MV-4-11 (cell line): ENCODE data around the gene DAPK2.

Source experiments
- DNase-seq: peaks from one replicate; lab custom pipeline; 2025; lab: John Stamatoyannopoulos, UW

The DAPK2 gene

DNA sequence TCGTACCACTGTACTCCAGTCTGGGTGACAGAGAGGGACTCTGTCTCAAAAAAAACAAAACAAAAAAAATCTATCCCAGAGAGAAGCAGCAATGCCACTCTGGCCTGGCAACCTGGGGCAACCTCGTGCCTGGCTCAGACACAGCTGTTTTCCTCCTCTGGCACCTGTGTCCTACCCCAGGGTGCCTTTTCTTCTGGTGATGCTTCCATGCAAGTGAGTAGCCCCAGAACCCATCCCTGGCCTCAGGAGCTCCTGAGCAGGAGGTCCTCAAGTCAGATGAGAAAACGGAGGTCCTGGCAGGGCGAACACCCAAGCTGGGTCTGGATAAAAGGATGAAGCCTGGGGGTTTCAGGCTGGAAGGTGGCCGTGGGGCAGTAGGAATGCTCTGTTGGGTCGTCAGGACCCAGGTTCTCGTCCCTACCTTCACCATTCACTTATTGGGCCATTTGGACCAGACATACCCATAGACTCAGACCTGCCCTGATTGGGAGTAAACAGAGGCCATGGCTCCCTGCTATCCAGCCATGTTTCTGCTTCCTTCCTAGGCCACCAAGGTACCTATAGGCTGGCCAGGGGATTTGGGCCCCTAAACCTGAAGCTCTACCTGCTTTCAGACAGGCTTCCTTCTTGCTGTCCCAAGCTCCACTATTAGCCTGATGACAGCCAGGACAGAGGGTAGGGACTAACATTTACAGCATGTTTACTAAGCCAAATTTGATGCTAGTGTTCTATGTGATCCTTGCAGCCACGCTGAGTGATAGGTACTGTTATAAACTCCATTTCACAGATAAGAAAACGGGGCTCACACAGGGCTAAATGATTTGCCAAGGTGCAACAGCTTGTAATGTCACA is 102.2 kb downstream of the DAPK2 start:
- no peak for DNase-seq

DNA sequence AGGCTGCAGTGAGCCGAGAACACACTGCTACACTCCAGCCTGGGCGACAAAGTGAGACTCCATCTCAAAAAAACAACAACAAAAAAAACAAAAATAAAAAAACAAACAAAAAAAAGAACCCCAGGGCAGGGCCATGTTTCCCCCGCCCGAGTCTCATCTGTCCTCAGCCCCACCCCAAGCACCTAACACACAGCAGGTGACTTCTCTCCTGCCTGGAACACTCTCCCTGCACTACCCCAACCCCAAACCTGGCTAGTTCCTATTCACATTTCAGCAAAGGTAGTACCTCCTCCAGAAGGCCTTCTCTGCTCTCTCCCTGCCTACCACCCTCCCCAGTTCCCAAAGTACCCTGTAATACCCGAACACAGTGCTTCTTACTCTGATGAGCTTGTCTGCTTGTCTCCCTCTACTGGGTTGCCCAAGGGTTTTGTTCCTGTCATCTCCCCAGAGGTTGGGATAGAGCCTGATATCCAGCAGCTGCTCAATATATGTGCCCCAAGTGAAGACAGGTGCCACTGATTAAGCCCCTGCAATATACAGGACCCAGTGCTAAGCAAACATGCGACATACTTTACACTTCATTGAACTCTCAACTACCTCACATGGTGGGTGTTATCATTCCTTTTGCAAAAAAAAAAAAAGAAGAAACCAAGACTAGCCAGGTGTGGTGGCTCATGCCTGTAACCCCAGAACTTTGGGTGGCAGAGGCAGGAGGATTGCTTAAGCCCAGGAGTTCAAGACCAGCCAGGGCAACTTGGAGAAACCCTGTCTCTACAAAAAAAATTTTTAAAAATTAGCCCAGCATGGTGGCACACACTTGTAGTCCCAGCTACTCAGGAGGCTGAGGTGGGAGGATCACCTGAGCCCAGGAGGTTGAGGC is 103.6 kb downstream of the DAPK2 start:
- no peak for DNase-seq

DNA sequence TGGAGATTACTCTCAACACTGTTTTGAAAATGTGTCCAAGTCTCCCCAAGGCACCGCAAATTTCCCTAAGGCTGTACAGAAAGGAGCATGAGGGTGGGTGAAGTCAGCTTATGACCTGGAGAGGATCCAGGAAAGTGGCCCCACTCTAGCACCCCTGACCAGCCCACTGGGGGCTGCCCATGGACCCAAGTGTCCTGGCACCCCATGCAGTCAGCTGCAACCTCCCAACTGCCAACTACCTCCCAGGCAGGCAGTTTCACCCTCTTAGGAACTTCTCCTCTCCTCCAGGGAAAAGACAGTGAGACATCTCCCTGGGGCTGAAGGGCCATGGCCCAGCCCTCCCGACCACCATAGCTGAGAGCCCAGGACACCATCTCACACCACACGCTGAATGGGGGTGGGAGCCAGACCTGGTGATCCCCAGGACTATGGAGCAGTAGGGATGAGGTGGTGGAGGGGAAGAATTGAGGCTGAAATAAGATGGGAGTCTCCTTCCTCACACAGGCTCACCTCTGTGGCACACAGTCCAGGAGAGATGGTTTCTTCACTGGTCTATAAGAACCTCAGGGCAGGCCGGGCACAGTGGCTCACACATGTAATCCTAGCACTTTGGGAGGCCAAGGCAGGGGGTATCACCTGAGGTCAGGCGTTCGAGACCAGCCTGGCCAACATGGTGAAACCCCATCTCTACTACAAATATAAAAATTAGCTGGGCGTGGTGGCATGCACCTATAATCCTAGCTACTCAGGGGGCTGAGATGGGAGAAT is 104.4 kb downstream of the DAPK2 start:
- no peak for DNase-seq

DNA sequence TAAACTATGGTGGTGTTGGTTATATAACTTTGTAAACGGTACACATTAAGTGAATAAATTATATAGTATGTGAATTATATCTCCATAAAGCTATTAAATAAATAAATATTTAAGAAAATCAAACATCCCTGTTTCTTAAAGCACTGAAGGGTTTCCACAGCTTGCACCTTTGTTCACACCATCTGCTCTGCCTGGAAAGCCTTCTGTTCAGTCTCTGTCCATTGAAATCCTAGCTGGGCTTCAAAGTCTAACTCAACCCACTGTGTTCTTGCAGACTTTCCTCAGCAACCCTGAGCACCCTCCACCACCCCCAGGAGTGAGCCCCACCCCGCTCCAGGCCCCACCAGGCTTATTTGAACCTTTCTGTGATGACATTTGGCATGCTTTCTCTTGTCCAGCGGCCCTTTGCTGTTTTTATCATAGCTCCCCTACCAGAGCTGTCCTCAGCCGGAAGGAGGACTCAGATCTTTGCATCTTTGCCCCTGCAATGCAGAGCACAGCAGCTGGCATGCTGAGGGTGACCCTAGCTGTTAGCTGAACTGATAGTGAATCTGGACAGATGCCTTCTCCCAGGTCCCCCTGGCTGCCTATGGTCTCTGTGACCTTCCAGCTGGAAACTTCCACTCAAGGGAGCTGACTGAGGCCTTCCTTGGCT is 105.2 kb downstream of the DAPK2 start:
- DNase-seq: no peak

- no peak for DNase-seq
Observed at GRCh38 chr15:63939531-63940130, 106.7 kb downstream of the DAPK2 start.

DNA sequence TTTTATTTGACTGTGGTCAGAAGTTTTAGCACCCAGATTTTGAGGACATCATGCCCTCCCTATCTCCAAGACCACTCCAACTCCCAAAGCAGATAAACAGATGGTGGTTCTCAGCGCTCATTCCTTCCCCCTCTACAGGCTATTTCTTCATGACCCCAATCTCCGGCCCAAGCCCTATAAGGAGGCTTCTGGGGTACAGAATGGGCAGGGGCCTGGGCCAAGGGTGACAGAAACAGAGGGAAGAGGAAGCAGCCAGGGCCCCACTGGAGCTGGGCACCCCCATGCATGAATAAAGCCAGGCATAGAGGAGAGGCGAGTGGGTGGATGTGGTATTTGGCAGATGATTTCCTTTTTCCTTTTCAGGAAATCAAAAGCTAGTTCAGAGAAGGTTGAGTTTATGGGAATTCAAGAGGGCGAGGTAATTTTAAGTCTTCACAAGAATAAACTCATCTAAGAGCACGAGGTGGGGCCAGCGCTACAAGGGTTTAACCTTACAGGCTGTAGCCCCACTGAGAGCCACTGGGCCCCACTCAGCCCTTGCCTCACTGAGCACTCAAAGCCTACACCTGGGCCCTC is 107.7 kb downstream of the DAPK2 start:
- no peak for DNase-seq

DNA sequence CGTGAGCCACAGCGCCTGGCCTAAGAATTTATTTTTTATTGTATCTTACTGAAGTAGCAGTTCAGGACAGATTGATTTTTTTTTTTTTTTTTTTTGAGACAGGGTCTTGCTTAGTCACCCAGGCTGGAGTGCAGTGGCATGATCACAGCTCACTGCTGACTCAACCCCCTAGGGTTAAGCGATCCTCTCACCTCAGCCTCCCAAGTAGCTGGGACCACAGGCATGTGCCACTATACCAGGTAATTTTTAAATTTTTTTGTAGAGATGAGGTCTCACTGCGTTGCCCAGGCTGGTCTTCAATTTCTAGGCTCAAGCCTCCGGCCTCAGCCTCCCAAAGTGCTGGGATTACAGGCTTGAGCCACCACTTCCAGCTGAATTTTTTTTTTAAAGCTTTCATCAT is 112.8 kb downstream of the DAPK2 start:
- DNase-seq: no peak

GRCh38 chr15:63931556-63931955 is 114.7 kb downstream of the DAPK2 start:
- no peak for DNase-seq

GRCh38 chr15:63930034-63930433 is 116.3 kb downstream of the DAPK2 start:
- no peak for DNase-seq

- no peak for DNase-seq
Observed at GRCh38 chr15:63928185-63928842, 118.0 kb downstream of the DAPK2 start.

GRCh38 chr15:63923993-63924950 is 122.0 kb downstream of the DAPK2 start:
- no peak for DNase-seq

- no peak for DNase-seq
Observed at GRCh38 chr15:63922916-63923315, 123.4 kb downstream of the DAPK2 start.

DNA sequence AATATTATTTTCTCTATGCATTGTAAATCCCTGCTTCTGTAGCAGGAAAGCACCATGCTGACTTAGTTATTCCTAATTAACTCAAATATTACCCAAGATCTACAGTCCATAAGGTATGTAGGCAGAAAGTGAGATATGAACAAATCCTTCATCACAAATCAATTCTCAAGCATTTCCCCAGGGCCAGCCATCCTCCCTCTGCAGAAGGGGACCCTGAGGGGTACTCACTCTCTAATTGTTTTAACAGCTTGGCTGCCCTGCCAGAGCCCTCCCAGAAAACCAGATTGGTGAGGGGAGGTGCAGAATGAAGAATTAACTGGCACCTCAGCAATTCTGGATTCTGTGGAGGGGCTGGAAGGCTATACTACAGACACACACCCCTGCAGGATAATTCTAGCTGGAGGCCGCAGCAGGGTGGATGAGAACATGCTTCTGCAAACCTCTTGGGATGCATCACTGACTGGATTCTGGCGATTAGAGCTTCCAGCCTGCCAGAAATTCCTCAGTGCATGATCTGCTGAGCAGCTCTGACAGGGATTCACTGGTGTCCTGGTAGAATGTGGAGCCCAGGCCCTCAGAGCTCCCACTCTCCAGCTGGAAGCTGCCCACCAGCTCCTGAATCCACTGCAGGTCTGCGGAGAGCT is 123.9 kb downstream of the DAPK2 start:
- DNase-seq: no peak

DNA sequence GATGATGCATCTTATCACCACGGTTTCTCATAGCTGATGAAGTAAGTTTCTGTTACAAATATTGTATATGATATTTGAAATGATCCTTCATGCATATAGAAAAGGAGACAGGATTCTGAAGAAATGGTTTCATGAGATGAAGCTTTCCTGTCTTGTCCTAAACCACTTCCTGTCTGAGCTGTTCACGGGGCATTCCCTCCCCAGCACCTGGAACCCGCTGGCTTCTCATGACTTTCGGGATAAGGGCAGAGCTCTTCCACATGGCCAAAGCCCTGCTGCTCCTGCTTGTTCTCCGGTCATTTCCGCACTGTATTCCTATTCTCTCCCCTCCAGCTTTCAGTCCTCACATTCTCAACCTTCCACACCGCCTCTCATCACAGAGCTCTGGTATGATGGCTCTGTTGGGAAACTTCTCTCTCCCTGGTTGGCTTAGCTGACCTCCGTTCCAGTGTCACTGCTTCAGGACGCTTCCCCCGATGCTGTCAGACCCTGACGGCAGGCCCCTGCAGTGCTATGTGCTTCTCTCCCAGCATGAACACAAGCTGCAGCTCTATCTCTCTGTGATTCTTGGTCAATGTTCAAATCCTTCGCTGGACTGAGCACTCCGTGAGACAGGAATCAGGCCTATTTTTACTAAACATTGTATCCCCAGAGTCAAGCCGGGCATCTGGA is 125.6 kb downstream of the DAPK2 start:
- no peak for DNase-seq

DNA sequence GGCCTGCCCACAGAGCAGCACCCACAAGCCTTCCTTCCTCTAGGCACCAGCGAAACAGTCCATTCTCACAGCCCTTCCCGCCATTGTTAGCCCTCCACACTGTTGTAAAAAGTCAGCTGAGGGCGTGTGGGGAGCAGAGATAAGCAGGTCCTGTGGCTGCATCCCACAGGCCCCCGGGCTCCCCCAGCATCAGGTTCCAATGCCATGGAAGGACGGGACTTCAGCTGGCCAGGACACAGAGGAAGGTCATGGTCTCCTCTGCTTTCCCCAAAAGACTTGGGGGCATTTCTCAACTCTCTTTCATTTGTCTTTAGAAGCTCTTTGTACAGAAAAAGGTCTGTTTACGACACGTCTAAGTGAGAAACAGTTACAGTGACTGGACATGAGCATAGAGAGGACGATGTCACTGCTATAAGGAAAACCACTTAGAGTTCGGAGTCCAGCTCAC is 127.4 kb downstream of the DAPK2 start:
- no peak for DNase-seq

DNA sequence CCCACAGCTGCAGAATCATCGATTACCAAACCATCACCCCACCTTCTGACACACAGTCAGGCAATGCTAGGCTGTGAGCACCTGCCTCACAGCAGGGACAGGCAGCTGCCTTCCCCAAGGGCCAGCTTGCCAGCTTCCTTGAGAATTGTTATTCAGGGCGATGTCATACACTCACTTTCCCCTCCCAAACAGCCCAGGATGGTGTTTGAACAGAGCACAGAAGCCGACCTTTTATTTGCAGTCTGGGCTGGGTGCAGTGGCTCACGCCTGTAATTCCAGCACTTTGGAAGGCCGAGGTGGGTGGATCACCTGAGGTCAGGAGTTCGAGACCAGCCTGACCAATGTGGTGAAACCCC is 128.0 kb downstream of the DAPK2 start:
- no peak for DNase-seq

DNA sequence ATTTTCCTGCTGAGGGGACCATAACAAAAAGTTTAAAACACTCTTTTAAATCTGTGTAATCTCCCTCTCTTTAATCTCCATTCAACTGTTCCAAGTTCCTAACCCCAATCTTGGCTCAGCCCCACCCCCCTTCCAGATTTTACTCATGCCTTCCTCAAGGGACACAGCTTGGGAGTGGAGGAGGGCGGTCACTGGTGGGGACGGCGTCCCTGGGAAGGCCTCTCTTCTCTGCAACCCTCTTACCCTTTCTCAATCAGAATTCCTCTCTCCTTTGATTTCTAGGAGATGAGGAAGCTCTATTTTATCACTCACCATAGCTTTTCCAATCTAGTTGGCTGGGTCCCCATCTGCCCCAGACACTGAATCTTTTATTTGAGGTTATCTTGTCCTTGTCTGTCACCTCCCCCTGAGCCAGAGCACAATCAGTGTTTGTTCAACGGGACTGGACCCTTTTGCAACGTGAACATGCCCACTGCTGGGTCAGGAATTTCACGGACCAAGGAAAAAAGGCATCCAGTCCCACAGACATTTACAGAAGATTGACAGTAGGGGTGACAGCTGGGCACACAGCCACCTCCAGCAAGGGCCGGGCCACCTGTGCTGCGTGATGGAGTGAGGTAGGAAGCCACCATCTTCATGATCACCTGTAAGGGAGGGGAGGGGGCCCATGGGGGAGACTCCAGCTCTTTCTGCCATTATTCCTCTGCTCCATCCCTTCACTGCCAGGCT is 128.5 kb downstream of the DAPK2 start:
- no peak for DNase-seq
